ENCODE results near the gene SNRPN.

The SNRPN gene

DNA sequence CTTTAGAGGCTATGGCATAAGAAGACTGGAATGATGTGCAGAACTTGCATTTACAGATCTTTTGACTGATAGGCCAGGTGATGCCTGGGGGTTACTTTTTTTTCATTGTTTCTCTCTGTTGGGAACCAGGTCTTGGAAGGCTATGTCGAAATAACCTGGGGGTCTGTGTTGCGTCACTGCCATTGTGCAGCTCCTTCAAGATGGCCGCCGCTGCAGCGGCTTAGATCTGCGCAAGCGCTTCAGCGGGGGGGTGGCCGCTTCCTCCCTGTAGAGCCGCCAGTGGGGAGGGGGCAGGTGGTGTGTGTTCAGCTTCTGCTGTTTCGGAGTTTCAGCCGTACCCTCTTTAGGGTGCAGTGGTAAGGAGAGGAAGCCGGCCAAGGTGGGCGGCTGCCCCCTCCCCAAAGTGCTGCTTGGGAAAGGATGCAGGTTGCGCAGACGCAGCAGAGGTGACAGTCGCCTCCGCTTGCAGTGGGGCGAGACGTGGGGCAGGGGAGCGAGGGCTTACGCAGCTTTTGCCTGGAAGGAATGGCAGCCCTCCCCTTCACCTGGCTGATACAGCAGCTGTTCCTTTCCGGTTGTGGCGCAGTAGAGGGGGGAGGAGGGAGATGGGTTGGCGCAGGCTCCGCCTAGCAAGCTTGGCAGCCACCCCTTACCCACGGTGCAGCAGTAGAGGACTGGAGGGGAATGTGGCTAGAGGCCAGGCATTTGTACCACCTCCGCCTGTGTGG is 1.5 kb downstream of the SNRPN start:
- CTCF ChIA-PET: no interaction called here
- POLR2A ChIA-PET: no interaction called here
- no peak for TF ChIP-seq ZNF596 (tag by site-specific recombination; IDR thresholded peaks at IDR 0.05)
- TF ChIP-seq TCF7L2 (IDR thresholded peaks at IDR 0.05; ENCODE audit: borderline replicate concordance, low read depth, low read length): no peak
- no peak for TF ChIP-seq KLF17 (tag by site-specific recombination; IDR thresholded peaks at IDR 0.05)
- TF ChIP-seq ZNF146 (tag by site-specific recombination; IDR thresholded peaks at IDR 0.05): no peak
- TF ChIP-seq, protein P1, sequence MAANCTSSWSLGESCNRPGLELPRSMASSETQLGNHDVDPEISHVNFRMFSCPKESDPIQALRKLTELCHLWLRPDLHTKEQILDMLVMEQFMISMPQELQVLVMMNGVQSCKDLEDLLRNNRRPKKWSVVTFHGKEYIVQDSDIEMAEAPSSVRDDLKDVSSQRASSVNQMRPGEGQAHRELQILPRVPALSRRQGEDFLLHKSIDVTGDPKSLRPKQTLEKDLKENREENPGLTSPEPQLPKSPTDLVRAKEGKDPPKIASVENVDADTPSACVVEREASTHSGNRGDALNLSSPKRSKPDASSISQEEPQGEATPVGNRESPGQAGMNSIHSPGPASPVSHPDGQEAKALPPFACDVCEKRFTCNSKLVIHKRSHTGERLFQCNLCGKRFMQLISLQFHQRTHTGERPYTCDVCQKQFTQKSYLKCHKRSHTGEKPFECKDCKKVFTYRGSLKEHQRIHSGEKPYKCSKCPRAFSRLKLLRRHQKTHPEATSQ (tag by site-specific recombination; IDR thresholded peaks at IDR 0.05): no peak
- no peak for TF ChIP-seq PRDM4 (tag by site-specific recombination; IDR thresholded peaks at IDR 0.05)
- no peak for TF ChIP-seq HOXC10 (CRISPR knock-in tag; IDR thresholded peaks at IDR 0.05)
- no peak for TF ChIP-seq ZBTB8A (tag by site-specific recombination; IDR thresholded peaks at IDR 0.05)
- no peak for TF ChIP-seq PRDM1 (tag by site-specific recombination; IDR thresholded peaks at IDR 0.05)
- TF ChIP-seq ZNF768 (tag by site-specific recombination; IDR thresholded peaks at IDR 0.05): no peak
- no peak for TF ChIP-seq ZNF394 (tag by site-specific recombination; IDR thresholded peaks at IDR 0.05; ENCODE audit: borderline replicate concordance)
- TF ChIP-seq, protein P2, sequence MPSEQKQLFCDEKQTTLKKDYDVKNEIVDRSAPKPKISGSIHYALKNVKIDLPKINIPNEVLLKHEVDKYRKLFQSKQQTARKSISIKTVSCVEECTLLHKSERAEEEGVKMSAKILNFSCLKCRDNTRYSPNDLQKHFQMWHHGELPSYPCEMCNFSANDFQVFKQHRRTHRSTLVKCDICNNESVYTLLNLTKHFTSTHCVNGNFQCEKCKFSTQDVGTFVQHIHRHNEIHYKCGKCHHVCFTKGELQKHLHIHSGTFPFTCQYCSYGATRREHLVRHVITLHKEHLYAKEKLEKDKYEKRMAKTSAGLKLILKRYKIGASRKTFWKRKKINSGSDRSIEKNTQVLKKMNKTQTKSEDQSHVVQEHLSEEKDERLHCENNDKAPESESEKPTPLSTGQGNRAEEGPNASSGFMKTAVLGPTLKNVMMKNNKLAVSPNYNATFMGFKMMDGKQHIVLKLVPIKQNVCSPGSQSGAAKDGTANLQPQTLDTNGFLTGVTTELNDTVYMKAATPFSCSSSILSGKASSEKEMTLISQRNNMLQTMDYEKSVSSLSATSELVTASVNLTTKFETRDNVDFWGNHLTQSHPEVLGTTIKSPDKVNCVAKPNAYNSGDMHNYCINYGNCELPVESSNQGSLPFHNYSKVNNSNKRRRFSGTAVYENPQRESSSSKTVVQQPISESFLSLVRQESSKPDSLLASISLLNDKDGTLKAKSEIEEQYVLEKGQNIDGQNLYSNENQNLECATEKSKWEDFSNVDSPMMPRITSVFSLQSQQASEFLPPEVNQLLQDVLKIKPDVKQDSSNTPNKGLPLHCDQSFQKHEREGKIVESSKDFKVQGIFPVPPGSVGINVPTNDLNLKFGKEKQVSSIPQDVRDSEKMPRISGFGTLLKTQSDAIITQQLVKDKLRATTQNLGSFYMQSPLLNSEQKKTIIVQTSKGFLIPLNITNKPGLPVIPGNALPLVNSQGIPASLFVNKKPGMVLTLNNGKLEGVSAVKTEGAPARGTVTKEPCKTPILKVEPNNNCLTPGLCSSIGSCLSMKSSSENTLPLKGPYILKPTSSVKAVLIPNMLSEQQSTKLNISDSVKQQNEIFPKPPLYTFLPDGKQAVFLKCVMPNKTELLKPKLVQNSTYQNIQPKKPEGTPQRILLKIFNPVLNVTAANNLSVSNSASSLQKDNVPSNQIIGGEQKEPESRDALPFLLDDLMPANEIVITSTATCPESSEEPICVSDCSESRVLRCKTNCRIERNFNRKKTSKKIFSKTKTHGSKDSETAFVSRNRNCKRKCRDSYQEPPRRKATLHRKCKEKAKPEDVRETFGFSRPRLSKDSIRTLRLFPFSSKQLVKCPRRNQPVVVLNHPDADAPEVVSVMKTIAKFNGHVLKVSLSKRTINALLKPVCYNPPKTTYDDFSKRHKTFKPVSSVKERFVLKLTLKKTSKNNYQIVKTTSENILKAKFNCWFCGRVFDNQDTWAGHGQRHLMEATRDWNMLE (tag by site-specific recombination; conservative IDR thresholded peaks at IDR 0.05; ENCODE audit: low read depth): no peak
- TF ChIP-seq ZBTB6 (tag by site-specific recombination; IDR thresholded peaks at IDR 0.05): no peak
- no peak for TF ChIP-seq YY2 (tag by site-specific recombination; IDR thresholded peaks at IDR 0.05)
- TF ChIP-seq ZNF112 (tag by site-specific recombination; IDR thresholded peaks at IDR 0.05): no peak
- no peak for TF ChIP-seq ZNF76 (tag by site-specific recombination; IDR thresholded peaks at IDR 0.05; ENCODE audit: borderline replicate concordance, low read depth)
- no peak for TF ChIP-seq OVOL3 (tag by site-specific recombination; IDR thresholded peaks at IDR 0.05)
- TF ChIP-seq, protein P3, sequence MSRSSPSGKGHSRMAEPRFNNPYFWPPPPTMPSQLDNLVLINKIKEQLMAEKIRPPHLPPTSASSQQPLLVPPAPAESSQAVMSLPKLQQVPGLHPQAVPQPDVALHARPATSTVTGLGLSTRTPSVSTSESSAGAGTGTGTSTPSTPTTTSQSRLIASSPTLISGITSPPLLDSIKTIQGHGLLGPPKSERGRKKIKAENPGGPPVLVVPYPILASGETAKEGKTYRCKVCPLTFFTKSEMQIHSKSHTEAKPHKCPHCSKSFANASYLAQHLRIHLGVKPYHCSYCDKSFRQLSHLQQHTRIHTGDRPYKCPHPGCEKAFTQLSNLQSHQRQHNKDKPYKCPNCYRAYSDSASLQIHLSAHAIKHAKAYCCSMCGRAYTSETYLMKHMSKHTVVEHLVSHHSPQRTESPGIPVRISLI (tag by site-specific recombination; IDR thresholded peaks at IDR 0.05): no peak
- Histone ChIP-seq H3K9me3 (ENCODE audit: control insufficient read depth, insufficient read depth, low read depth, low read length) (no peaks in the 10 kb centered on the region), H3K36me3 (ENCODE audit: control insufficient read depth in 2 of 2, insufficient read depth in 1 of 2, low read length in 2 of 2) (no peaks in the 10 kb centered on the region), H3K4me1 (ENCODE audit: control insufficient read depth, insufficient read depth, low read length) (no peaks in the 10 kb centered on the region), H3K27ac (ENCODE audit: extremely low read depth, low read depth, low read length) (no peak overlapping the region), H3K4me3 (ENCODE audit: low read depth, low read length) (no peak overlapping the region)

Data from HEK293 (cell line).